ENCODE measurements around the gene AMIGO3. TPM values are rescaled to one million over a fixed set of nuclear protein-coding genes. Genes with fewer than 3 reads are reported as not detected.
A peak's percentile ranks its signal among the peaks of the same experiment; 100 is the strongest.

Gene AMIGO3
- polyA plus RNA-seq, 6 donors from 2014 or later: 0.30 to 0.77 TPM; not detected in 4

GRCh38 chr3:49721896-49722781 lies 2.7 kb upstream of the AMIGO3 start:
- Mint-ChIP-seq H3K4me1 (peaks cover 41 to 60% (median 58%) of the 10 kb centered on the region in 3 donors), H3K4me3 (peak overlapping the region; percentile 74 to 98 (median 95)), H3K9me3 (no peaks in the 10 kb centered on the region), H3K27ac (peak overlapping the region in 5 of 6 donors; percentile 59 to 100 (median 97)), H3K36me3 (no peaks in the 10 kb centered on the region), H3K27me3 (no peaks in the 10 kb centered on the region)
- ATAC-seq (ENCODE audit: low read depth in 2 of 2) (no peak), DNase-seq (no peak)

- H3K27ac Mint-ChIP-seq: peak overlapping the region in 2 of 6 donors; percentile 91 to 100
- H3K4me1 Mint-ChIP-seq: peaks cover 41 to 60% (median 57%) of the 10 kb centered on the region in 3 donors
- ATAC-seq (ENCODE audit: low read depth in 2 of 2): no peak
- H3K9me3 Mint-ChIP-seq: no peaks in the 10 kb centered on the region
- DNase-seq: no peak
- H3K27me3 Mint-ChIP-seq: no peaks in the 10 kb centered on the region
- H3K36me3 Mint-ChIP-seq: no peaks in the 10 kb centered on the region
- peak overlapping the region in 5 of 8 donors; percentile 20 to 93 (median 66) for H3K4me3 Mint-ChIP-seq
Measured at GRCh38 chr3:49721596-49721895, 2.1 kb upstream of the AMIGO3 start.

DNA sequence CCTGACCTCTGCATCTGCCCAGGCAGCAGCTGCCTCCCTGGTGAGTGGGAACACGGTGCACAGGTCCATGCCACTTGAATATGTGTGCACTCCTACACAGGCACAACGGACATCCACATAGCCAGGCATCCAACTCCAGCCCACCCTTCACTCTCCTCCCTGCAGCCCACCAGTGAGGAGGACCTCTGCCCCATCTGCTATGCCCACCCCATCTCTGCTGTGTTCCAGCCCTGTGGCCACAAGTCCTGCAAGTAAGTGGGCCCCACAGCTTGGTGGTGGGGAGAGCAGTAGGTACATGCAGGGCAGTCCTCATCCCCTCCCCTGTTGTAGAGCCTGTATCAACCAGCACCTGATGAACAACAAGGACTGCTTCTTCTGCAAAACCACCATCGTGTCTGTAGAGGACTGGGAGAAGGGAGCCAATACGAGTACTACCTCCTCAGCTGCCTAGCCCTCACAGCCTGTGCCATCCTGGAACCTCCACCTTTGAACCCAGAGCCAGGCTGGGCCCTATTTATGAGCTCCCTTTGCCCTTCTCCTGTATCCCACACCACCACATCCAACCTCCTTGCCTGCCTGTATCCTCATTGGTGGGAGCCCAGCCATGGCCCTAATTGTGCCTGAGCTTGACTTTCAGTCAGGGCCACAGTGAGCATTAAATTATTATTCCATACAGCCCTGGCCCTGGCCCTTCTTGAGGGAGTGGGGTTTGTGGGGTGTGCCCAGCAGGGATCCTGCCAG lies 1.5 kb upstream of the AMIGO3 start:
- Mint-ChIP-seq H3K4me1 (peaks cover 41 to 60% (median 57%) of the 10 kb centered on the region in 3 donors), H3K27ac (peak overlapping the region in 4 of 6 donors; percentile 34 to 91 (median 66)), H3K36me3 (no peaks in the 10 kb centered on the region), H3K27me3 (no peaks in the 10 kb centered on the region), H3K9me3 (no peaks in the 10 kb centered on the region), H3K4me3 (peak overlapping the region in 6 of 8 donors; percentile 2 to 93 (median 50))
- ATAC-seq (ENCODE audit: low read depth in 2 of 2): no peak
- DNase-seq: no peak

GRCh38 chr3:49718858-49719213 lies 648 bp downstream of the AMIGO3 start:
- H3K27me3 Mint-ChIP-seq: no peaks in the 10 kb centered on the region
- H3K36me3 Mint-ChIP-seq: no peaks in the 10 kb centered on the region
- no peak for ATAC-seq (ENCODE audit: low read depth in 2 of 2)
- peak overlapping the region; percentile 86 to 97 (median 95) for H3K4me3 Mint-ChIP-seq
- H3K9me3 Mint-ChIP-seq: no peaks in the 10 kb centered on the region
- no peak for DNase-seq
- H3K4me1 Mint-ChIP-seq: peaks cover 36 to 49% (median 43%) of the 10 kb centered on the region in 3 donors
- peak overlapping the region in 5 of 6 donors; percentile 42 to 99 (median 95) for H3K27ac Mint-ChIP-seq

DNA sequence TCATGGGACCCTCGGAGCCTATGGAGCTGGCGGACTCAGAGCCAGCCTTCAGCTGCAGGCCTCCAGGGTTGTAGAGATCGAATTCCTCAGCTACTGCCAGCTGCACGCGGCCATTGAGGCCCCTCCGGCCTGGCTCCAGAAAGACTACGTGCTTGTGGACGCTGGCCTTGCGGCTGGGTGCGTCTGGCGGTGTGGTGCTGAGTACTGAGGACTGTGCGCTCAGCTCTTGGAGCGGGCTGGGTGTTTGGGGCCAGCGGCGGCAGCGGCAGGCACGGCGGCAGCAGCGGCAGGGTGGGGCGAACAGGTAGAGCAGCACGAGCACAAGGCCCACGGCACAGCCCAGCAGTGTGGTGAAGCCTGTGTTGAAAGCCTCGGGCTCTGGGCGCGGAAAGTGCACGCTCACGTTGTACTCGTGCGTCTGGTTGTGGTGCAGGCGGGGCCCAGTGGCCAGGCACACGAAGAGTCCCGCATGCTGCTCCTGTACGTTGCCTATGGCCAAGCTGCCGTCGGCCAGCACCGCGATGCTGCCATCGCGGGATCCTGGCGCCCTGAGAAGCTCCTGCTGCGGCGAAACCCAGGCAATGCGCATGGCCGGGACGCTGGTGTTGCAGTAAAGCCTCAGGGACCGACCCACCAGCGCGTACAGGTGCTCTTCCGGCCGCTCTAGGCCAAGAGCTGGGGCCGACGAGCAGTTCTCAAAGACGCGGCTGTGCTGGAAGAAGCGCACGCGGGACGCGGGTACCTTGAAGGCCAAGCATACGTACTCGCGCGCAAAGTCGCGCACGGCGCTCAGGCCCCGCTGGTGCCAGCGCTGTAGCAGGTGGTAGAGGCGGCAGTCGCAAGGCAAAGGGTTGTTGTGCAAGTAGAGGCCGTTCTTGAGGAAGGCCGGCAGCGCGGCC lies 1.3 kb downstream of the AMIGO3 start:
- DNase-seq: no peak
- ATAC-seq (ENCODE audit: low read depth in 2 of 2): no peak
- no peaks in the 10 kb centered on the region for H3K9me3 Mint-ChIP-seq
- H3K4me1 Mint-ChIP-seq: peaks cover 34 to 47% (median 39%) of the 10 kb centered on the region in 3 donors
- H3K36me3 Mint-ChIP-seq: no peaks in the 10 kb centered on the region
- H3K4me3 Mint-ChIP-seq: peak overlapping the region; percentile 86 to 97 (median 95)
- no peaks in the 10 kb centered on the region for H3K27me3 Mint-ChIP-seq
- peak overlapping the region in 2 of 6 donors; percentile 42 to 95 for H3K27ac Mint-ChIP-seq

DNA sequence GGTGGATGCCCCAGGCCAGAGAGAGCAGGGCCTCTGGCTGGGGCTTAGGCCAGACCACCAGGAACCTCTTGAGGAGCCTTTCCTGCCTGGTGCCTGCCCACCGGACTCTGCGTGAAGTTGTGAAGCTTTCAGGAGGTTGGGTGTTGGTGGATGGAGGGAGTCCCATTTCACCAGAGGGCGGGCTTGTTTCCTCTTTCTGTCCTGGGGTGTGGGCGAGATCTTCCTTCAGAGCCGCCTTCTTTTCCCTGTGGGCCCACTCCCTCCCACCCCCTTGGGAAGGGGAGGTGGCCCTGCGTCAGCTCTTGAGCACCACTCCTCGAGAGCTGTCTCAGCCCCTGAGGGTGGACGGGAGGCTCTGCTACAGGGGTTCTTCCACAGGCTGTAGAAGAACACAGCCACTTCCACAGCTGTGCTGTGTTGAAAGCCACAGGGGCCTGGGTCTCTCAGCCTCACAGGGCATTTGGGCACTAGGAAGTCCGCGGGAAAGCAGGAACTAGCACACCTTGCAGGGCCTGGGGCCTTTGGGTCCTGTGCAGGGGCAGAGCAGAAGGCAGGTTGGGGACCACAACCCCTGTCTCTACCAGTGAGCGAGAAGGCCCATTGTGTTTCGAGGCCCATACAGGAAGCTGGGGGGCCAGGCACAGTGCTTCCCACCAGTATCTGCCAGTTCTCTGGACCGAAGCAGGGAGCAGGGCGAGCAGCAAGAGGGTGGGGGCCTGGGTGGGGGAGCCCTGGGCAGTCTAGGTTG lies 2.1 kb downstream of the AMIGO3 start:
- Mint-ChIP-seq H3K27ac (peak overlapping the region in 1 of 6 donors; percentile 69), H3K27me3 (no peaks in the 10 kb centered on the region), H3K36me3 (no peaks in the 10 kb centered on the region), H3K4me1 (peaks cover 26 to 39% (median 31%) of the 10 kb centered on the region in 3 donors), H3K9me3 (no peaks in the 10 kb centered on the region), H3K4me3 (peak overlapping the region in 7 of 8 donors; percentile 5 to 72 (median 47))
- DNase-seq (no peak), ATAC-seq (ENCODE audit: low read depth in 2 of 2) (no peak)

DNA sequence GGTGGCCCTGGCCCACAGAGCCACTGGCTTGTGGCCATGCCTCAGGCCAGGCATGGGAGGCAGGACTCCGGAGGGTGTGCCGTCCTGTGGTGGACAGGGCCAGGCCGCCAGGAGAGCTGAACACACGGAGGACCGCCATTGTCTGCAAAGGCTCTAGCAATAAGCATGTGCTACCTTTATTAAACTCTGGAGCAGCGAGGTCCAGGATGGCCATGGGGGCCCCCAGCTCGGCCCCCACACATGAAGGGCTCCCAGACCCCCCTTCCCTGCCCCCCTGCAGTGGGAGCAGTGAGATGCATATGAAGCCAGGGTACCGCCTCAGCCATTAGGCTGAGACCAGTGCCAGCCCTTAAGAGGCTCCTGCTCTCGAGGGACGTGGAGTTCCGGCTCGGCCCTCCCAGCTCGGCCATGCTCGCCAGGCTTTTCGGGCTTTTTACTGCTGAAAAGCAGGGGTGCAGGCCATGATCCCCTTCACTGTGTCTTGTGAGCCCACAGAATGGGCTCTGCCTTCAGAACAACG lies 2.7 kb downstream of the AMIGO3 start:
- ATAC-seq (ENCODE audit: low read depth in 2 of 2) (no peak), DNase-seq (no peak)
- Mint-ChIP-seq H3K4me1 (peaks cover 26 to 37% (median 29%) of the 10 kb centered on the region in 3 donors), H3K4me3 (no peak overlapping the region), H3K36me3 (no peaks in the 10 kb centered on the region), H3K27ac (no peak overlapping the region), H3K27me3 (no peaks in the 10 kb centered on the region), H3K9me3 (no peaks in the 10 kb centered on the region)

- no peak for ATAC-seq (ENCODE audit: low read depth in 2 of 2)
- Mint-ChIP-seq H3K27me3 (no peaks in the 10 kb centered on the region), H3K4me3 (peak overlapping the region in 1 of 8 donors; percentile 40), H3K4me1 (peaks cover 25 to 36% (median 26%) of the 10 kb centered on the region in 3 donors), H3K9me3 (no peaks in the 10 kb centered on the region), H3K27ac (peak overlapping the region in 1 of 6 donors; percentile 52), H3K36me3 (no peaks in the 10 kb centered on the region)
- no peak for DNase-seq
Measured at GRCh38 chr3:49716169-49716568, 3.3 kb downstream of the AMIGO3 start.

- no peaks in the 10 kb centered on the region for H3K36me3 Mint-ChIP-seq
- no peak overlapping the region for H3K4me3 Mint-ChIP-seq
- H3K27ac Mint-ChIP-seq: peak overlapping the region in 1 of 6 donors; percentile 36
- H3K4me1 Mint-ChIP-seq: peaks cover 20 to 31% (median 22%) of the 10 kb centered on the region in 3 donors
- no peaks in the 10 kb centered on the region for H3K9me3 Mint-ChIP-seq
- ATAC-seq (ENCODE audit: low read depth in 2 of 2): no peak
- no peak for DNase-seq
- H3K27me3 Mint-ChIP-seq: no peaks in the 10 kb centered on the region
Measured at GRCh38 chr3:49715611-49716121, 3.8 kb downstream of the AMIGO3 start.

DNA sequence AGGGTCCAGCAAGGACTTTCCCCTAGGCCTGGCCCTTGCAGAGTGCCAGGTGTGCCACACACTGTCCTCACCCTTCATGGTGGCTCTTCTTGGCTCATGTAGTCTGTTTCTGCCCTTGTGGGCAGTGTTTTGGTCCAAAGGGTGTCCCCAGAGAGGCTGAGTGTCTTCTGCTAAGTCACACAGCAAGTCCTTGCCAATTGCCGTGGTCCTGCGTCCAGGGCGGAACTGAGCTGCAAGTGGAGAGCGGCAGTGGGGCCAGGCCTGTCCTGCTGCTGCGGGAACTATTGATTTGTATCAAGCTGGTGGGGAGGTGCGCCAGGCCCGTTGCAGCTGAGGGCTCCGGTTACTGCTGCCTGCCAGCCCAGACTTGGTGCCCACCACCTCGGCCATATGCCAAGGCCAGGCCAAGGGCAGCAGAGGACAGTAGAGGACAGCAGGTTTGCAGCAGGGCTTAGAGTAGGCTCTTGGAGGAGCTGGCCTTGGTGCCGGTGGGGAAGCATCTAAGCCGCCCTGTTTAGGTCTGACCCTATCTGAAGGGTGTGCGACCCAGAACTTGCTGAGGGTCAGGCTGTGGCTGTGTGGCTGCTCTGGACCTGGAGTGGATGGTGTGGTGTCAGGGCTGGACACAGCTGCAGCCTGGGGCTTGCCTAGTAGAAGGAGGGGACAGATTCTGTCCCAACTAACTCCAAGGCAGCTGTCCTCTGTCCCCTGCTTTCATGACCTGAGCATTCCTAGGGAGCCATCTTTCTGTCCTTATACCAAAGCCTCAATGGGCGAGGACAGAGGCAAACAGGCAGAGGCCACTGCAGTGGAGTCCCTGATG lies 4.5 kb downstream of the AMIGO3 start:
- DNase-seq (no peak), ATAC-seq (ENCODE audit: low read depth in 2 of 2) (no peak)
- no peaks in the 10 kb centered on the region for H3K36me3 Mint-ChIP-seq
- H3K27ac Mint-ChIP-seq: no peak overlapping the region
- H3K9me3 Mint-ChIP-seq: no peaks in the 10 kb centered on the region
- no peaks in the 10 kb centered on the region for H3K27me3 Mint-ChIP-seq
- peak overlapping the region in 1 of 8 donors; percentile 47 for H3K4me3 Mint-ChIP-seq
- H3K4me1 Mint-ChIP-seq: peaks cover 16 to 24% (median 20%) of the 10 kb centered on the region in 3 donors

DNA sequence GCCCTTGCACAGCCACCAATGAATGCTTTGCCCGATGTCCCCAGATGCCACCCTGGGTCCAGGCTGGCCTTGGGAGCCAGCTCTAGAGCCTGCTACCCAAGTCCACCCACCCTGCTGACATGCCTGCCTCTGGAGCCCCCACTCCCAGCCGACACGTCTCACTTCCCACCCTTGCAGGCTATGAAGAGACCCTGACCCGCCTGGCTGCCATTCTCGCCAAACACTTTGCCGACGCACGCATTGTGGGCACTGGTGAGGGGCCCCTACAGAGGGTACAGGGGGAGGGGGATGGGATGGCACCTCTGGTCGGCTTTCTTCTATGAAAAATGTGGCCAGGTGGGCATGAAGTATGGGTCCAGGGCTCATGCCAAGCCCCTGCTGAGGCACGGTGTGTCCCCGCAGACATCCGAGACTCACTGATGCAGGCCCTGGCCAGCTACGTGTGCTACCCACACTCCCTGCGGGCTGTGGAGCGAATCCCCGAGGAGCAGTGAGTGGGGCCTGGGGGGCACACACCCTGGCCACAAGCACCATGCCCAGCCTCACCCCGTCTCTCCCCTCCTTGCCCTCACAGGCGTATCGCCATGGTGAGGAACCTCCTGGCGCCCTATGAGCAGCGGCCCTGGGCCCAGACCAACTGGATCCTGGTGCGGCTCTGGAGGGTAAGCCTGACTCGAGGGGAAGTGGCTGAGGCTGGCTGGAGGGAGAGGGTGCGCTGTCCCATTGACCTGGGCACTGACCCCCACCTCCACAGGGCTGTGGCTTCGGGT lies 6.0 kb downstream of the AMIGO3 start:
- H3K9me3 Mint-ChIP-seq: no peaks in the 10 kb centered on the region
- DNase-seq (no peak), ATAC-seq (ENCODE audit: low read depth in 2 of 2) (no peak)
- H3K4me3 Mint-ChIP-seq: no peak overlapping the region
- peaks cover 2 to 9% (median 8%) of the 10 kb centered on the region in 3 donors for H3K4me1 Mint-ChIP-seq
- H3K27ac Mint-ChIP-seq: peak overlapping the region in 1 of 6 donors; percentile 38
- no peaks in the 10 kb centered on the region for H3K27me3 Mint-ChIP-seq
- no peaks in the 10 kb centered on the region for H3K36me3 Mint-ChIP-seq

Data from naive B cell (primary cell).